KMS-11 (cell line): ENCODE data around the gene GSE1.

Experiments
- H2AFZ ChIP-seq: fragments of 200-600 bp; sonication (generic); 2 replicates; pipeline ENCODE4 v1.6.1; 2016; ENCODE audit warnings: antibody characterized with exemption, mixed run types, low read depth
- H3K27ac ChIP-seq: fragments of 200-600 bp; sonication (generic); 2 replicates; pipeline ENCODE4 v1.6.1; 2016; ENCODE audit warnings: mild to moderate bottlenecking, mixed run types
- H3K27me3 ChIP-seq: fragments of 200-600 bp; sonication (generic); 2 replicates; pipeline ENCODE4 v1.6.1; 2017; ENCODE audit warnings: mild to moderate bottlenecking, low read depth, mixed run types, moderate library complexity; ENCODE audit not compliant: insufficient read depth
- H3K36me3 ChIP-seq: fragments of 200-600 bp; sonication (generic); 2 replicates; pipeline ENCODE4 v1.6.1; 2017; ENCODE audit warnings: mild to moderate bottlenecking, mixed run types; ENCODE audit not compliant: insufficient read depth
- H3K4me1 ChIP-seq: fragments of 200-600 bp; sonication (generic); 2 replicates; pipeline ENCODE4 v1.6.1; 2016; ENCODE audit warnings: mild to moderate bottlenecking, low read depth, mixed run types; ENCODE audit not compliant: poor library complexity, severe bottlenecking
- H3K4me2 ChIP-seq: fragments of 200-600 bp; sonication (generic); 2 replicates; pipeline ENCODE4 v1.7.0; 2016; ENCODE audit warnings: mild to moderate bottlenecking, mixed run types
- H3K4me3 ChIP-seq: fragments of 200-600 bp; sonication (generic); IDR thresholded peaks from 2 replicates; pipeline ENCODE4 v1.6.1; 2017; ENCODE audit warnings: low read depth, low read length, mixed read lengths; ENCODE audit not compliant: insufficient read depth
- H3K79me2 ChIP-seq: fragments of 200-600 bp; sonication (generic); 2 replicates; pipeline ENCODE4 v1.6.1; 2016; ENCODE audit warnings: low read depth, mixed run types; ENCODE audit not compliant: insufficient read depth
- H3K9ac ChIP-seq: fragments of 200-600 bp; sonication (generic); 2 replicates; pipeline ENCODE4 v1.6.1; 2016; ENCODE audit warnings: mild to moderate bottlenecking, mixed run types
- H4K20me1 ChIP-seq: fragments of 200-600 bp; sonication (generic); 2 replicates; pipeline ENCODE4 v1.6.1; 2016; ENCODE audit warnings: mild to moderate bottlenecking, mixed run types; ENCODE audit not compliant: insufficient read depth
- CTCF ChIP-seq: fragments of 200-600 bp; sonication (generic); conservative IDR thresholded peaks from 2 replicates; pipeline ENCODE4 v1.6.1; 2017; ENCODE audit warnings: low read depth, mild to moderate bottlenecking, antibody characterized with exemption, low read length, moderate library complexity, mixed read lengths

GSE1 gene

GRCh38 chr16:85641305-85641704 is 28.2 kb downstream of the GSE1 start:
- no peaks in the 10 kb centered on the region for H3K36me3 ChIP-seq
- H3K4me1 ChIP-seq: no peaks in the 10 kb centered on the region
- no peaks in the 10 kb centered on the region for H3K27me3 ChIP-seq
- H3K79me2 ChIP-seq: 0 out of 2 replicates have a peak, but pooled peaks cover 7% of the 10 kb centered on the region
- H3K4me2 ChIP-seq: no peak overlapping the region
- H3K27ac ChIP-seq: no peak overlapping the region
- H4K20me1 ChIP-seq: no peaks in the 10 kb centered on the region
- no peak overlapping the region for H3K9ac ChIP-seq
- H2AFZ ChIP-seq: no peak overlapping the region
- no peak for TF ChIP-seq CTCF
- no peak overlapping the region for H3K4me3 ChIP-seq

- Histone ChIP-seq H3K36me3 (no peaks in the 10 kb centered on the region), H3K9ac (no peak overlapping the region), H2AFZ (no peak overlapping the region), H3K4me3 (no peak overlapping the region), H4K20me1 (no peaks in the 10 kb centered on the region), H3K4me1 (no peaks in the 10 kb centered on the region), H3K27me3 (no peaks in the 10 kb centered on the region), H3K27ac (no peak overlapping the region), H3K79me2 (0 out of 2 replicates have a peak, but pooled peaks cover 7% of the 10 kb centered on the region), H3K4me2 (no peak overlapping the region)
- TF ChIP-seq CTCF: no peak
Measured at GRCh38 chr16:85641776-85642176, 28.7 kb downstream of the GSE1 start.

GRCh38 chr16:85642762-85643358 is 29.7 kb downstream of the GSE1 start:
- H3K4me1 ChIP-seq: no peaks in the 10 kb centered on the region
- H3K4me3 ChIP-seq: no peak overlapping the region
- H4K20me1 ChIP-seq: no peaks in the 10 kb centered on the region
- no peak overlapping the region for H2AFZ ChIP-seq
- H3K4me2 ChIP-seq: no peak overlapping the region
- TF ChIP-seq CTCF: no peak
- H3K79me2 ChIP-seq: 0 out of 2 replicates have a peak, but pooled peaks cover 7% of the 10 kb centered on the region
- no peak overlapping the region for H3K9ac ChIP-seq
- no peak overlapping the region for H3K27ac ChIP-seq
- no peaks in the 10 kb centered on the region for H3K27me3 ChIP-seq
- no peaks in the 10 kb centered on the region for H3K36me3 ChIP-seq

GRCh38 chr16:85643631-85644030 is 30.5 kb downstream of the GSE1 start:
- Histone ChIP-seq H3K36me3 (no peaks in the 10 kb centered on the region), H3K27me3 (no peaks in the 10 kb centered on the region), H3K27ac (no peak overlapping the region), H4K20me1 (no peaks in the 10 kb centered on the region), H3K79me2 (0 out of 2 replicates have a peak, but pooled peaks cover 7% of the 10 kb centered on the region), H3K4me2 (no peak overlapping the region), H2AFZ (no peak overlapping the region), H3K9ac (no peak overlapping the region), H3K4me1 (no peaks in the 10 kb centered on the region), H3K4me3 (no peak overlapping the region)
- TF ChIP-seq CTCF: no peak
